ENCODE measurements around the gene BCAS3.

Gene BCAS3

GRCh38 chr17:61330174-61331150 lies 652.8 kb downstream of the BCAS3 start:
- DNase-seq: no peak

GRCh38 chr17:61331178-61331577 lies 653.5 kb downstream of the BCAS3 start:
- no peak for DNase-seq

DNA sequence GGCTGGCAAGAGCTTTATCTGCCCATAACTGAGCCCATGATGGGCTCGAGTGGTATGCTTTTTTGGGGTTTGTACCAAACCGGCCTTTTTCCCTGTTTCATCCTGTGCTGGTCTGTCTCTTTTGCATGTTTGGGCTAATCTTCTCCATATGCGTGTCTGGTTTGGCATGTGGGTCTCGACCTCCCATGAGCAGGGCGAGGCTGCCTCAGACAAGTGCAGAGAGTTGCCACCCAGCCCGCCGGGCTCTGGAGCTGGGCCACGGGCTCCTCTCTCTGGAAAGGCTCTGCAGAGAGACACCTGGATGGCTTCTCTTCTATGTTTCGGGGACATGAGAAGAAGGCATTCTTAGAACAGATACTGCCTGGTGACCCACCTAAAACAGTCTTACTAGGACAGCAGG lies 654.2 kb downstream of the BCAS3 start:
- no peak for DNase-seq

DNA sequence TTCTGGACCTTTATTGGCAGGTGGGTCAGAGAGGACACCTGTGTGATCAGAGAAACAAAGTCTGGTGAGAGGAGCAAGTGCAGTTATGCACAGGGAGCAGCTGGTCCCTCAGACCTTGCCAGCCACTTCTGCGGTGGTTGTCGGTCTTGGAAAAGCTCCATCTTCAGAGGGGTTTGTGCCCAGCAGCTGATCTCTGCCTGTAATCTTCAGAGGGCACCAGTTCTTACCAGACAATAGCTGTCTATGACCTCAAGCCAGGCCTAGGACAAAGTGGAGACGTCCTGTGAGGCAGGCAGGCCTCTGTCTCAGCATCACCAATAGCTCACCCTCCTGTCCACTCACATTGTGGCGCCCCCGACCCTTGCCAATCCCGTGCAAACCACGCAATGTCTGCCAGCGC lies 655.5 kb downstream of the BCAS3 start:
- no peak for DNase-seq

DNA sequence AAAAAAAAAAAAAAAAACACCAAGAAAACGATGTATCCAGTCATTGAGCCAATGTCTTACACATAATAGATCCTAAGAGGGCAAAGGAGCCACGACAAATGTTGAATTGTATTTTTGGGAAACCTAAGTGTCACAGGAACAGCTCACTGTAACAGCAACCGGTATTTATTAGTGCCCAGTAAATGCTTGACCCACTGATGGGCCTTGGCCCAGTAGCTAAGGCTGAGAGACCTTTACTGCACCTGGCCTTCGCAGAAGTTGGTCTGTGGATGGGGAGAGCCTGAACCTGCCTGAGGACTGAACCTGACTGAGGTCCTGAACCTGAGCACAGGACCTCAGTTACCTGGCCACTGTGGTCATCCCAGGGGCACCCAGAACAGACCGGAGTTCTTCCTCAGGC lies 657.0 kb downstream of the BCAS3 start:
- no peak for DNase-seq

- DNase-seq: no peak
Observed at GRCh38 chr17:61335105-61335844, 657.6 kb downstream of the BCAS3 start.

DNA sequence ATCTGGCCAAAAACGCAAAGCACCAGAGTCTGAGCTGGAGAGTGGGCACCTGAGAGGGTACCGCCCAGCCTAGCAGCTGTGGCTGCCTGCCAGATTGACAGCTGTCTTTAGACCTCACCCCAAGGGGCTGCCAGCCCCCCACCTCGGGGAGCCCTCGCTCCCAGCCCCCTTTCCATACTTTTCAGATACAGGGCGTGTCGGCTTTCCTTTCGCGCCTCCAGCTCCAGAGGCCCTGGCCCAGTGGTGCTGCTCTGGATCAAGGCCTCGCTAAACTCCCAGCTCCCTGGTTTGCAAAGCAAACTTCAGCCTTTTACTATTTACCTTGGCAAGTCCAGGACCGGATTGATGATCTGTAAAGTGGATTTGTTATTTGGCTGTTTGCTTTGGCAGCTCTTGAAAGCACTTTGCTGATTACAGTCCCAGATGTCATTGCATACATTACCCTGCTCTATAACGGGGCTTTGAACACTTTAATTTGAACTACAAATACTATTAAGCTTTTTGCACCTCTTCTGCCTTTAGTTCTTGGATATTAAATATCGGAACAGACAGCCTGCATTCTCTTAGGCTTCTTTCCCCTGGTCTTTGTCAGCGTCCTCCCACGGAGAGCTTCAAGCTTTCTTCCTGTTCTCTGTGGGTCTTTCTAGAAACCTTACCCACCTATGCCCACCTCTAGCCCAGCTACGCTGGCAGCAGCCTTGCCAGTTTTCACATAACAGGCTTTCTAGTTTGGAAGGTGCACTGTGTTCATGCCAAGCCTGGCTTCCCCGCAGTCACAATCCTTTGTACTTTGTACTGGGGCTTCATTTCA lies 658.4 kb downstream of the BCAS3 start:
- DNase-seq: peak; percentile 40

DNA sequence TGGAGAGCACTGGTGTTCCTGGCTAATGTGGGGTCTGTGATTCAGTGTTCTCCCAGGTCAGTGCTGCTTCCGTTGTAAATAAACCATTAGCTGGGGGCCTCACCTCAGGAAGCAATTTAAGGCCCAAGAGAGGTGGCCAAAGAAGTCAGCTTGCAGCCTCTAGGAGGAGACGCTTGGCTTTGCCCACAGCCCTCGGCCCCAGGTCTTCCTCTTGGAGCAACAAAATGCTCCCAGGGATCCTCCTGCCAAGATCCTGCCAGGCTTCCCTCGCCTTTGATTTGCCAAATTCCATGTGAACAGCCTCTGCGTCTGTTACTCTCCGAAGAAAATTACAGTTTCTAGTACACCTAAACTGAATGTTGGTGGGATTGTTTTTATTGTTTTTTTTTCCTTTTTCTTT lies 659.6 kb downstream of the BCAS3 start:
- DNase-seq: no peak

- DNase-seq: peak; percentile 63
Observed at GRCh38 chr17:61338000-61338798, 660.5 kb downstream of the BCAS3 start.

DNA sequence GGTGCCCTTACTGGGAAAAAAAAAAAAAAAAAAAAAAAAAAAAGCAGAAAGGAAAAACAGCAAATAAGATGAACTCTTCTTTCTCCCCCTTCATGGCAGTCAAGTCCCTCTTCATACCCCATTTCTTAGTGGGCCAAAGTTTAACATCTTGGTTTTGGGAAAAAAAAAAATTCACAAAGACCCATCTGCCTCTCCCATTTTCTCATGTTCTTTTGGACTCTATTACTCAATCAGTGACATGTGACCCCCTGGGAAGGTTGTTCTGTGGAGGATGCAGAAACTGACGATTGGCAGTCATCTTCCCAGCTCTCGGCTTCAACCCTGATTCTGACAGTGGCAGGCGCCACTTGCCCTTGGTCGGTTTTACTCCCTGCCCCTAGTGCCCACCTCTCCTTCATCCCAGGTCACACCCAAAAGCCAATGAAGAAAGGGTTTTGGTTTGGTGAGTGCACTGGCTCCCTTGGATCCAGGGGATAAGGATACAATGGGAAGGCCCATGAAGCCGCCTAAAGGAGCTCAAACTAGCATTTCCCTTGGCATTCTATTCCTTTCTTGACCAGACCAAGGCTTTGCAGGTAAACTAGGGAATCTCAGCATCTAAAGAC lies 661.3 kb downstream of the BCAS3 start:
- no peak for DNase-seq

DNA sequence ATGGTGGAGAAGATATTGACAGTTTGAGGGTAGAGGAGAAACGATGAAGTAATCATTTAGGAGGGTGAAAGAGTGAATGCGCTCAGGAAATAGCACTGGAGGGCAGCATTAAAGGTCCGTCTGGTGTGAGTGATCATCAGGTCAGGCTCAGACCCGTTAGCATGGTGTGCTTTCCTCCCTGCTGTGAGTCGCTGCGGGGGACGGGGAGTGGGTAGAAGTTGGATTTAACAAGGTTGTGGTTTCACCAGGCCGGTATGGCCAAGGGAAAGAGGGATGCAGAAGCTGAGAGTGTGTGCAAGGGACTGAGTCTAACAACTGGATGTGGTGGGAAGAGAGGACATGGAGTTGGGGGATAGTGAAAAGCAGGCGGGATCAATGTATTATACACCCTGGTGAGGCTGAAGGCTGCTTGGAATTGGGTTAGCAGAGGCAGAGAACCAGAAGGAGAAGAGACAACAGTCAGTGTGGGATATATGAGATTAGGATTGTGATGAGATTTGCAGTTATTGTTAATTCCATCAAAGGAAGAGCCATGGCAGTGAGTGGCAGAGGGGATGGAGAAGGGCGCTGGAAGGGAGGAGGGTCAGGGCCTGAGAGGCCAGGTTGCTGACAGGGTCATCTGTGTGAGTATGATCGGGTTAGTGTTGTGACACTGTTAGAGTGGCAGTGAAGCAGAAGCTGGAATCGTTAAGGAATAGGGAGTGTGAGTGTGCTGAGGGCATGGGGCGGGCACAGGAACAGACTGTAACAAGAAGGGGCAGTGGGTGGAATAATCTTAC lies 663.0 kb downstream of the BCAS3 start:
- DNase-seq: no peak

DNA sequence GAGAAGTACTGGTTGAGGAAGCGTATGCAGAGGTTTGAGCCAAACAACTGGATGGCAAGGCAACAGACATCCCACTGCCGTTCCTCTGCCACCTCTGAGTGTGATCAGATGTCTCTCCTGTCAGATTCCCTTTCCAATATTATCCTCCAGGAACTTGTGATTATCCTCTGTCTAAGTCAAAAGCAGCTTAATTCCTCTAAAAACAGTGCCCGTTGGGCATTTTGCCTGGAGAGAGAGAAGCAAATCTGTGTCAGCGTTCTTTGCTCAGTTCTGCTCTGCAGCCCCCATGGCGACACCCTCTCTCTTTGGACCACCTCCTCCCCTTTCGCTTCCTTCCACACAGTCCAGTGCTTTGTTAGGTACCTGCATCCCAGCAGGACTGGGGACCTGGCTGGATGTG lies 665.9 kb downstream of the BCAS3 start:
- DNase-seq: no peak

- DNase-seq: no peak
Observed at GRCh38 chr17:61345061-61345460, 667.4 kb downstream of the BCAS3 start.

DNA sequence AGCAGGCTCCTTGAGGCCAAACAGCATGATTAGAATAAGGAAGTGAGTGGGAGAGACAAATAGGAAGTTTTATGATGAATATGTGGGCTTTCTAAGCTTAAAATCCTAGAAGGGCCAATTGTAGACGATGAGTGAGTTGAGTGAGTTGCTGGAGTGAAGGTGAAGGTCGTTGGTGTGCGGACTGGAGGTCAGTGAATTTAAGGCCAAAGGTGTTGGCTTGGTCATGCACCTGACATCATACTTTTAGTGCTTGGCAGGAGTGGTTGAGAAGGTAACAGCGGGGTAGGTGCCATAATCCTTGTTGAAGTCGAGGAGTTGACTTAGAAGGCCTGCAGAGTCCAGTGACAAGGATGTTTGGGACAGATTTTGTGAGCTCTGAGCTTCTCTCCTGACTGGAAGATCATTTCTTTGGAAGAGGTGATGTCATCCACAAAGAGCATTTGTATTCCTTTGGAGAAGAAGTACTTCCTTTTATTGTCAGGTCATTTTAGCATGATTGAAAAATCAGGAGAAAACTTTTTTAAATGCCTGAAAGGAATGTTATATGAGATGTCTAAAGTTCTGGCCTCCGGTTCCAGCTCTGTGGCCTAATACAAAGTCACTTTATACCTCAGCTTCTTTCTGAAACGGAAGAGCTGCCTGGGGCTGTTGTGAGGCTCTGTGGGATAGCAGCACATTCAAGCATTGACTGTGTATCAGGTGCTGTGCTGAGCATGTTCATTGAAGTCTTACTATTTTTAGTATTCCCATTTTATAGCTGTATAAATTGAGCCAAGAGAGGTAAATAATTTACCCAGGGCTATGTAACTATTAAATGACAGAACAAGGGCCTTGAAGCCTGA lies 668.4 kb downstream of the BCAS3 start:
- no peak for DNase-seq

- DNase-seq: no peak
Observed at GRCh38 chr17:61349350-61349749, 671.7 kb downstream of the BCAS3 start.

GRCh38 chr17:61351745-61352407 lies 674.2 kb downstream of the BCAS3 start:
- DNase-seq: no peak

DNA sequence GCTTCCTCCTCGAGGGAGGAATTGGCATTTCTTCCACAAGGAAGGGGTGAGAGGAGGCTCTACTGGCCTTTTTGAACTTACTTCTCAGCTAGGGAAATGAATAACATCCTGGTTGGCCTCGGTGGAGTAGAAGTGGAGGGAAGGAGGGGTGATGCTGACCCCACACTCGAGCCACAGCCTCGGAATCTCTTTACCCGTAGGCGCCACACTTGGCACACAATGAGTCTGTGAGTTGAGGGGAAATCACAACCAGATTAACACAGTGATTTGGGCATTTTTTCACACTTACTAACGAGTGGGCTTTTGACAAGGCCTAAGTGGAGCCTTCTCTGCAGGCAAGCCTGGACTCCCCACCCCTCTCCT lies 674.7 kb downstream of the BCAS3 start:
- no peak for DNase-seq

DNA sequence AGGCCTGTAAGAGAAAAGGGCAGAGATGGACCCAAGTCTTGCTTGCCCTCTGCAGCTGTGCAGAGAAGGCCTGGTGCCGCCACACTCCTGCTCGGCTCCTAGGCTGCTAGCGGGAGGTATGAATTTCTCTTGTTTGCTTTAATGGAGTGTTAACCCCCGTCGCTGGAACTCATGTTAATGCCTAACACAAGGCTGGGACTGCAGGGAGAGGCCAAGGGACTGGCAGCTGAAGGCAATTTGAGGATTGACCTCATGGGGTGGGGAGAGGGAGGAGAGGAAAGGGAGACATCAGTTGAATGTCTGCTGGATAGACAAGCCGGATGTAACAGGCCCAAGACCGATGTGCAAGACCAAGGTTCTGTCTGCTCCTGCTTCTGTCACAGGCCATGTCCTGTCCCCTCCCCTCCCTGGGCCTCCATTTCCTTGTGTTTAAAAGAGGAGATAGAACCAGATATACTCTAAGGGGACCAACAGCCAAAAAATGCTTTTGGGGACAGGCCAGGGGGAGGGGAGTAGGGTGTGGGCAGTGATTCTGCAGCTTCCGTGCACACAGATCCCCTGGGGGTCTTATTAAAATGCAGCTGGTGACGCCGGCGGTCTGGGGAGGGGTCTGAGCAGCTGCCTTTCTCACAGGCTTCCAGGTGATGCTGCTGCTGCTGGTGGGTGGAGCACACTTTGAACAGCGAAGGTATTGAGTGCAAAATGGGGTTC lies 675.3 kb downstream of the BCAS3 start:
- no peak for DNase-seq

GRCh38 chr17:61353615-61354014 lies 676.0 kb downstream of the BCAS3 start:
- no peak for DNase-seq
